ENCODE results near the gene PAXIP1. TPM values are rescaled to one million over a fixed set of nuclear protein-coding genes. Genes with fewer than 3 reads are reported as not detected.
A peak's percentile ranks its signal among the peaks of the same experiment; 100 is the strongest.
"Not testable (repeated sequence)": the region's sequence is repeated elsewhere in the genome, so short reads cannot be mapped to it uniquely, and the experiment has no call there.

PAXIP1 gene
- total RNA-seq, 1 donor from 2014 or later, result 27.7 TPM

- H3K4me1 Mint-ChIP-seq (ENCODE audit: low read depth), result peaks cover 7% of the 10 kb centered on the region
- H3K27ac Mint-ChIP-seq, result no peak overlapping the region
- DNase-seq (ENCODE audit: low spot score, unreplicated experiment), result no peak
- TF ChIP-seq, protein P1, sequence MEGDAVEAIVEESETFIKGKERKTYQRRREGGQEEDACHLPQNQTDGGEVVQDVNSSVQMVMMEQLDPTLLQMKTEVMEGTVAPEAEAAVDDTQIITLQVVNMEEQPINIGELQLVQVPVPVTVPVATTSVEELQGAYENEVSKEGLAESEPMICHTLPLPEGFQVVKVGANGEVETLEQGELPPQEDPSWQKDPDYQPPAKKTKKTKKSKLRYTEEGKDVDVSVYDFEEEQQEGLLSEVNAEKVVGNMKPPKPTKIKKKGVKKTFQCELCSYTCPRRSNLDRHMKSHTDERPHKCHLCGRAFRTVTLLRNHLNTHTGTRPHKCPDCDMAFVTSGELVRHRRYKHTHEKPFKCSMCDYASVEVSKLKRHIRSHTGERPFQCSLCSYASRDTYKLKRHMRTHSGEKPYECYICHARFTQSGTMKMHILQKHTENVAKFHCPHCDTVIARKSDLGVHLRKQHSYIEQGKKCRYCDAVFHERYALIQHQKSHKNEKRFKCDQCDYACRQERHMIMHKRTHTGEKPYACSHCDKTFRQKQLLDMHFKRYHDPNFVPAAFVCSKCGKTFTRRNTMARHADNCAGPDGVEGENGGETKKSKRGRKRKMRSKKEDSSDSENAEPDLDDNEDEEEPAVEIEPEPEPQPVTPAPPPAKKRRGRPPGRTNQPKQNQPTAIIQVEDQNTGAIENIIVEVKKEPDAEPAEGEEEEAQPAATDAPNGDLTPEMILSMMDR (IDR thresholded peaks at IDR 0.05; ENCODE audit: unreplicated experiment), result no peak
- peaks cover 10% of the 10 kb centered on the region for H3K27me3 Mint-ChIP-seq
- H3K36me3 Mint-ChIP-seq (ENCODE audit: insufficient read depth), result peaks cover 4% of the 10 kb centered on the region
- H3K9me3 Mint-ChIP-seq (ENCODE audit: low read depth), result peaks cover 7% of the 10 kb centered on the region
- H3K4me3 Mint-ChIP-seq (ENCODE audit: low read depth), result peak overlapping the region; percentile 76
Measured at GRCh38 chr7:154929006-154929726, 73.8 kb downstream of the PAXIP1 start.

DNA sequence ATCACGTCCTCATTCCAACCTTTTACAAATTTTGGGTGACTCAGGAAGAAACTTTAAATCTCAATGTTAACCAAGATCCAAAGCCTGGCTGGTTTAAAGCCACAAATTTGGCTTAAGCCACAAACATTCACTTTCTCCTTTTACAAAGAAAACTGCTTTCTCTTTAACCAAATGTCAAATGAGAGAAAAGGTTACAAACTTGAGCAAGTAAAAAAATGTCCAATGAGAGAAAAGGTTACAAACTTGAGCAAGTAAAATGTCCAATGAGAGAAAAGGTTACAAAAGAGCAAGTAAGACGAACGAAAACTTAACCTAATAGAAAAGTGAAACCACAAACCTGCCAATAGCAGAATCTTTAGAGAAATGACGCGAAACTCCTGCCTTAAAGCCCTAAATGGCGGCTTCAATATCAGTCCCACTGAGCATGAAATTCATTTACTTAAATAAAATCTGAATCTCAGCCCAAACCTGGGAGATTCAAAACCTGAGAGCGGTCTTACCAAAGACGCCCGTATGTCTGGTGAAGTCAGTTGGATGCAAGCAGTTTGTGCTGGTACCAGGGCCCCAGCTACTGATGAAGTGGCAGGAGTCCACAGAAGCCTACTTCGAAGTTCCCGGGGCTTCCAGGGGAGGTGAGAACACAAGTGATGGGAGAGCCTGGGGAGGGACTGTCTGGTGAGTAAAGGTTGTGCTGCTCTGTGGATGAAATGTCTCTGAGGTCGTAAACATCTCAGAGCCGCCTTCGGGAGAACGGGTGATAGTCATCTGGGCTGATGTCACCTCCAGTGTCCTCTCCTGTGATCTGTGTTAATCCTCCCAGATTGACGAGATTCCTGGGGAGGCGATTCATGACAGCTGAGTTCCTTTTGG is 74.6 kb downstream of the PAXIP1 start:
- peaks cover 10% of the 10 kb centered on the region for H3K27me3 Mint-ChIP-seq
- peaks cover 2% of the 10 kb centered on the region for H3K36me3 Mint-ChIP-seq (ENCODE audit: insufficient read depth)
- H3K9me3 Mint-ChIP-seq (ENCODE audit: low read depth), result peaks cover 2% of the 10 kb centered on the region
- H3K4me3 Mint-ChIP-seq (ENCODE audit: low read depth), result peak overlapping the region; percentile 76
- no peak for DNase-seq (ENCODE audit: low spot score, unreplicated experiment)
- peak overlapping the region; percentile 50 for H3K27ac Mint-ChIP-seq
- H3K4me1 Mint-ChIP-seq (ENCODE audit: low read depth), result peaks cover 7% of the 10 kb centered on the region
- TF ChIP-seq, protein P1 (IDR thresholded peaks at IDR 0.05; ENCODE audit: unreplicated experiment), result no peak

- H3K27me3 Mint-ChIP-seq, result peaks cover 10% of the 10 kb centered on the region
- H3K27ac Mint-ChIP-seq, result peak overlapping the region; percentile 50
- peak overlapping the region; percentile 76 for H3K4me3 Mint-ChIP-seq (ENCODE audit: low read depth)
- H3K4me1 Mint-ChIP-seq (ENCODE audit: low read depth), result peaks cover 7% of the 10 kb centered on the region
- H3K9me3 Mint-ChIP-seq (ENCODE audit: low read depth), result peaks cover under 1% of the 10 kb centered on the region
- no peaks in the 10 kb centered on the region for H3K36me3 Mint-ChIP-seq (ENCODE audit: insufficient read depth)
- no peak for DNase-seq (ENCODE audit: low spot score, unreplicated experiment)
- TF ChIP-seq, protein P1 (IDR thresholded peaks at IDR 0.05; ENCODE audit: unreplicated experiment), result peak; percentile 74
Measured at GRCh38 chr7:154927624-154928125, 75.2 kb downstream of the PAXIP1 start.

- not testable (repeated sequence) for H3K4me3 Mint-ChIP-seq (ENCODE audit: low read depth); H3K36me3 Mint-ChIP-seq (ENCODE audit: insufficient read depth); H3K4me1 Mint-ChIP-seq (ENCODE audit: low read depth); H3K27ac Mint-ChIP-seq; DNase-seq (ENCODE audit: low spot score, unreplicated experiment); H3K9me3 Mint-ChIP-seq (ENCODE audit: low read depth)
- H3K27me3 Mint-ChIP-seq, result peaks cover 16% of the 10 kb centered on the region
Measured at GRCh38 chr7:154922472-154922871, 80.5 kb downstream of the PAXIP1 start.

DNA sequence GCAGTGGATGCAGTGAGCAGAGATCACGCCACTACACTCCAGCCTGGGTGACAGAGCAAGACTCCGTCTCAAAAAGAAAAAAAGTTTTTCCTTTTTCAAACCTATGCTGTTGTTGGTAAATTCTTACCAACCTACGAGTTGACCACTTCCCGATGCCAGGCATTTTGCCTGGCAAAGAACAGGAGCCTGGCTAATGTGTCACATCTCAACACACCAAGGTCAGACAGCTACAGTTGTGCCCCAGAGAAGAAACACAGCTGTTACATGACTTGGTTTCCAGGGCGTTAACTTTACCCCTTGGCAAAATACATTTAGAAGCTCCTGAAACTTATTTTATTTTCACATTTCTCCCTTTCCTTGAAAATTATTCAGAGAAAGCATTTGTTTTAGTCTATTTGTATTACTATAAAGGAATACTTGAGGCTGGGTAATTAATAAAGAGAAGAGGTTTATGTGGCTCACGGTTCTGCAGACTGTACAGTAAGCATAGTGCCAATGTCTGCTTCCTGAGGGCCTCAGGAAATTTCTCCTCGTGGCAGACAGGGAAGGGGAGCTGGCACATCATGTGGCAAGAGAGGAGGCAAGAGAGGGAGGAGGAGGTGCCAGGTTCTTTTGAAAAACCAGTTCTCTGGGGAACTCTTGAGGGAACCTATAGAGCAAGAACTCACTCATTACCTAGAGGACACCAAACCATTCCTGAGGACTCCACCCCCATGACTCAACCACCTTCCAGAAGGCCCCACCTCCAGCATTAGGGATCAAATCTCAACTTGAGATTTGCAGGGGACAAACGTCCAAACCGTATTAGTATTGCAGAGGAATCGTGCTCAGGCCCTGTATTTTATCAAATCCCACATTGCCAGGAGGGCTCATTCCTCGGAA is 83.3 kb downstream of the PAXIP1 start:
- H3K4me3 Mint-ChIP-seq (ENCODE audit: low read depth), result no peak overlapping the region
- peaks cover 22% of the 10 kb centered on the region for H3K27me3 Mint-ChIP-seq
- H3K4me1 Mint-ChIP-seq (ENCODE audit: low read depth), result peaks cover 6% of the 10 kb centered on the region
- DNase-seq (ENCODE audit: low spot score, unreplicated experiment), result no peak
- H3K36me3 Mint-ChIP-seq (ENCODE audit: insufficient read depth), result no peaks in the 10 kb centered on the region
- TF ChIP-seq, protein P1 (IDR thresholded peaks at IDR 0.05; ENCODE audit: unreplicated experiment), result no peak
- peaks cover 3% of the 10 kb centered on the region for H3K9me3 Mint-ChIP-seq (ENCODE audit: low read depth)
- no peak overlapping the region for H3K27ac Mint-ChIP-seq
